Spleen (tissue), 11 donors: ENCODE data around the gene SHC3. TPM values are rescaled to one million over a fixed set of nuclear protein-coding genes. Genes with fewer than 3 reads are reported as not detected.

Experiments used
- DNase-seq: peaks from one replicate; pipeline ENCODE4 v3.0.0-alpha.2; 2020
- H3K27ac ChIP-seq, 8 donors: fragments of 200-600 bp; sonication (generic) in 7 of 8; 1 replicate in 4 of 8; 2 replicates in 4 of 8; pipeline versions ENCODE4 v1.5.0 to v1.8.0; 2016 to 2021; ENCODE audit warnings: inconsistent platforms in 4 of 8, mild to moderate bottlenecking in 4 of 8, moderate library complexity in 1 of 8
- H3K27me3 ChIP-seq, 7 donors: fragments of 200-600 bp; sonication (generic) in 6 of 7; replicated peaks in 1 of 7; 1 replicate in 4 of 7; 2 replicates in 3 of 7; pipeline versions ENCODE4 v1.5.0 to v1.8.0; 2016 to 2021; ENCODE audit warnings: inconsistent platforms in 3 of 7, mild to moderate bottlenecking in 1 of 7
- H3K36me3 ChIP-seq, 6 donors: fragments of 200-600 bp; sonication (generic) in 5 of 6; 1 replicate in 4 of 6; 2 replicates in 2 of 6; pipeline versions ENCODE4 v1.5.0 to v1.8.0; 2016 to 2021; ENCODE audit warnings: inconsistent platforms in 2 of 6
- H3K4me1 ChIP-seq, 6 donors: fragments of 200-600 bp; sonication (generic) in 5 of 6; 1 replicate in 3 of 6; 2 replicates in 3 of 6; pipeline versions ENCODE4 v1.5.0 to v1.8.0; 2016 to 2021; ENCODE audit warnings: inconsistent platforms in 3 of 6
- H3K4me3 ChIP-seq, 8 donors: fragments of 200-600 bp; sonication (generic) in 7 of 8; 1 replicate in 4 of 8; 2 replicates in 4 of 8; pipeline versions ENCODE4 v1.5.0 to v1.8.0; 2016 to 2021; ENCODE audit warnings: inconsistent platforms in 4 of 8, mild to moderate bottlenecking in 4 of 8, moderate library complexity in 2 of 8
- H3K9me3 ChIP-seq, 8 donors: fragments of 200-600 bp; sonication (generic) in 7 of 8; 1 replicate in 4 of 8; 2 replicates in 4 of 8; pipeline versions ENCODE4 v1.5.0 to v1.8.0; 2016 to 2021; ENCODE audit warnings: inconsistent platforms in 4 of 8
- POLR2A ChIP-seq, 3 donors: fragments of 450-650 bp; IDR thresholded peaks; one replicate each; pipeline ENCODE4 v1.5.1; 2017; ENCODE audit warnings: antibody characterized with exemption in 3 of 3, mild to moderate bottlenecking in 1 of 3
- POLR2AphosphoS5 ChIP-seq, 3 donors: sonication (generic); formaldehyde crosslinking; IDR thresholded peaks; one replicate each; pipeline ENCODE4 v1.5.1; 2017; ENCODE audit warnings: antibody characterized with exemption in 3 of 3
- WGBS, 5 donors: extraction: QIAGEN DNeasy Blood & Tissue Kit in 3 of 5; methylation state at CpG; one replicate each; pipeline versions ENCODE4 v1.1.5 to v1.1.7; 2013 to 2018; 5-methylcytosine and 5-hydroxymethylcytosine counted together
- intact Hi-C: fragments of 100-400 bp; cut with DNase I; formaldehyde crosslinking; loops from one replicate; pipeline ENCODE4 v1.15.0; 2023; ENCODE audit warnings: low total_unique reads
- polyA plus RNA-seq, 3 donors: library from polyadenylated mRNA; stranded (reverse); fragments of 200-250 nt; gene quantifications; one replicate each; pipeline ENCODE4 v1.2.1, GENCODE V29; 2013
- total RNA-seq, 7 donors: library from RNA; depleted of rRNA in 3 of 7; stranded (reverse); fragments of >200 nt in 3 of 7; fragmentation: NEBNext Ultra II Directional in 4 of 7; extraction: Animal tissue kit (Norgen Biotek cat#: 25700) in 4 of 7; gene quantifications; one replicate each; pipeline versions ENCODE4 v1.1.0 to v1.2.1, GENCODE V29; 2016 to 2021
- TF ChIP-seq, protein P1 (sequence below), 11 experiments: fragments of 200-600 bp in 7 of 11; fragments of 450-650 bp in 4 of 11; sonication (generic) in 4 of 11; IDR thresholded peaks in 8 of 11; conservative IDR thresholded peaks in 3 of 11; 1 replicate in 7 of 11; 2 replicates in 4 of 11; pipeline versions ENCODE4 v1.4.0 to v1.8.0; 2016 to 2021; ENCODE audit warnings: antibody characterized with exemption in 11 of 11, inconsistent platforms in 4 of 11, mild to moderate bottlenecking in 1 of 11
- donor health status: healthy with polysubstance abuse.
- donor health status: DM: no; HTN: no; CAD: no; lungs with moderate emphysema.
- donor health status: DM: no; HTN: no; CAD: no.
- donor health status: Bipolar disorder and iron deficiency.
- donor health status: healthy.
- donor health status: DM: no; HTN: no; CAD: no.
- donor health status: DM: yes; HTN: yes; CAD: no.

Gene SHC3
- total and polyA plus RNA-seq, 10 donors: 0.03 to 0.70 (median 0.07) TPM; not detected in 1

- no peak overlapping the region for H3K4me3 ChIP-seq
- WGBS, 5 donors: 81 to 95% (median 91%) methylated on average over 1 of the region's 1 CpG
- TF ChIP-seq POLR2A (IDR thresholded peaks at IDR 0.05): no peak
- TF ChIP-seq, protein P1, sequence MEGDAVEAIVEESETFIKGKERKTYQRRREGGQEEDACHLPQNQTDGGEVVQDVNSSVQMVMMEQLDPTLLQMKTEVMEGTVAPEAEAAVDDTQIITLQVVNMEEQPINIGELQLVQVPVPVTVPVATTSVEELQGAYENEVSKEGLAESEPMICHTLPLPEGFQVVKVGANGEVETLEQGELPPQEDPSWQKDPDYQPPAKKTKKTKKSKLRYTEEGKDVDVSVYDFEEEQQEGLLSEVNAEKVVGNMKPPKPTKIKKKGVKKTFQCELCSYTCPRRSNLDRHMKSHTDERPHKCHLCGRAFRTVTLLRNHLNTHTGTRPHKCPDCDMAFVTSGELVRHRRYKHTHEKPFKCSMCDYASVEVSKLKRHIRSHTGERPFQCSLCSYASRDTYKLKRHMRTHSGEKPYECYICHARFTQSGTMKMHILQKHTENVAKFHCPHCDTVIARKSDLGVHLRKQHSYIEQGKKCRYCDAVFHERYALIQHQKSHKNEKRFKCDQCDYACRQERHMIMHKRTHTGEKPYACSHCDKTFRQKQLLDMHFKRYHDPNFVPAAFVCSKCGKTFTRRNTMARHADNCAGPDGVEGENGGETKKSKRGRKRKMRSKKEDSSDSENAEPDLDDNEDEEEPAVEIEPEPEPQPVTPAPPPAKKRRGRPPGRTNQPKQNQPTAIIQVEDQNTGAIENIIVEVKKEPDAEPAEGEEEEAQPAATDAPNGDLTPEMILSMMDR (IDR thresholded peaks at IDR 0.05 in 8 of 11, conservative IDR thresholded peaks at IDR 0.05 in 3 of 11): no peak
- TF ChIP-seq POLR2AphosphoS5 (IDR thresholded peaks at IDR 0.05): no peak
These were observed 197.8 kb downstream of the SHC3 start for GRCh38 chr9:88980740-88981203.

DNA sequence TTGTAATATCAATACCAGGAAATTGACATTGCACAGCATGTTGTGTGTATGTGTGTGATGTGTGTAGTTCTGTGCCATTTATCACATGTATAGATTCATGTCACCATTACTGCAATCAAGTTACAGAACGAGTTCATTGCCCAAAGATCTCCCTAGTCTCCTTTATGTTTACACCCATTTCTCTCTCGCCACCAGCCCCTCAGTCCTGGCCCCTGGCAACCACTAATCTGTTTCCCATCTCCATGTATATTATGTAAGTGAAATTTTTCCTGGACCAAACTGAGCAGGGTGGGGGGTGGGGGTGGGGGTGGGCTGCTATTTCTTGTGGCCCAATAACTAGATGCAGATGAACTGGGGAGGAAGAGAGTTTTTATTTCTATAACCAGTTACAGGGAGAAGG is 198.8 kb downstream of the SHC3 start:
- WGBS, 5 donors: 83 to 93% (median 88%) methylated on average over 2 of the region's 2 CpGs

More at GRCh38 chr9:88980740-88981203, 197.8 kb downstream of the SHC3 start:
- intact Hi-C loops: loop anchor here (10.0 kb wide), 1 partner anchor 96 kb away; no protein-coding TSS in a partner anchor
- Histone ChIP-seq H3K4me1 (no peaks in the 10 kb centered on the region), H3K9me3 (peaks cover 0 to 13% (median 0%) of the 10 kb centered on the region in 8 donors), H3K27me3 (peaks cover 0 to 19% (median 0%) of the 10 kb centered on the region in 7 donors), H3K36me3 (no peaks in the 10 kb centered on the region), H3K27ac (no peak overlapping the region)
- DNase-seq: no peak

GRCh38 chr9:88979021-88979420 is 199.6 kb downstream of the SHC3 start:
- no peak for DNase-seq
- TF ChIP-seq POLR2AphosphoS5 (IDR thresholded peaks at IDR 0.05): no peak
- TF ChIP-seq, protein P1 (IDR thresholded peaks at IDR 0.05 in 8 of 11, conservative IDR thresholded peaks at IDR 0.05 in 3 of 11): no peak
- no peak for TF ChIP-seq POLR2A (IDR thresholded peaks at IDR 0.05)
- no peak overlapping the region for H3K4me3 ChIP-seq
- H3K9me3 ChIP-seq: peaks cover 0 to 13% (median 0%) of the 10 kb centered on the region in 8 donors
- H3K4me1 ChIP-seq: no peaks in the 10 kb centered on the region
- H3K27me3 ChIP-seq: peaks cover 0 to 7% (median 0%) of the 10 kb centered on the region in 7 donors
- no peaks in the 10 kb centered on the region for H3K36me3 ChIP-seq
- intact Hi-C loops: no loop called here
- 61 to 87% (median 80%) methylated on average over 2 of the region's 2 CpGs for WGBS, 5 donors
- H3K27ac ChIP-seq: no peak overlapping the region

More for the DNA sequence above, 198.8 kb downstream of the SHC3 start:
- no peaks in the 10 kb centered on the region for H3K4me1 ChIP-seq
- H3K27ac ChIP-seq: no peak overlapping the region
- peaks cover 0 to 13% (median 0%) of the 10 kb centered on the region in 8 donors for H3K9me3 ChIP-seq
- no peak for TF ChIP-seq POLR2A (IDR thresholded peaks at IDR 0.05)
- no peak for TF ChIP-seq POLR2AphosphoS5 (IDR thresholded peaks at IDR 0.05)
- TF ChIP-seq, protein P1 (IDR thresholded peaks at IDR 0.05 in 8 of 11, conservative IDR thresholded peaks at IDR 0.05 in 3 of 11): no peak
- peaks cover 0 to 12% (median 0%) of the 10 kb centered on the region in 7 donors for H3K27me3 ChIP-seq
- no peak overlapping the region for H3K4me3 ChIP-seq
- H3K36me3 ChIP-seq: no peaks in the 10 kb centered on the region
- DNase-seq: no peak
- intact Hi-C loops: loop anchor here (10.0 kb wide), 1 partner anchor 95 kb away; no protein-coding TSS in a partner anchor

DNA sequence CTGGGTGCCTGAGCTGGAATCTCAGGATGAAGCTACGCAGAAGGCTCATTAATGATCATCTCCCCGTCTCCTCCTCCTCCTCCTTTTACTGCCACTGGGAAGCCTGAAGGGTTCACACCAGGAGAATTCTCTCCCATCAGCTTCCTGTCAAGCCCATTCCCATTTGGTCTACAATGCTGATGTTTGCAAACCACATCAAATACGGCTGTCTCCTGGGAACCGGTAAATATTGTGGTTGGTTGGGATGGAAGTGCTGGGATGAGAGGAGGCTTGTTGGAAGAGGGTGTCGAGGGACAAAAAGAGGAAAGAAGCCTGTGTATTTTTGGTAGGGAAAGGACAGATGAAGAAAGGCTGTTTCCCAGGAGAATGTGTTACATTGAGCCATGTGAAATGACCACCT is 200.6 kb downstream of the SHC3 start:
- no peak overlapping the region for H3K27ac ChIP-seq
- TF ChIP-seq POLR2AphosphoS5 (IDR thresholded peaks at IDR 0.05): no peak
- TF ChIP-seq POLR2A (IDR thresholded peaks at IDR 0.05): no peak
- TF ChIP-seq, protein P1 (IDR thresholded peaks at IDR 0.05 in 8 of 11, conservative IDR thresholded peaks at IDR 0.05 in 3 of 11): no peak
- no peak overlapping the region for H3K4me3 ChIP-seq
- peaks cover 0 to 5% (median 0%) of the 10 kb centered on the region in 7 donors for H3K27me3 ChIP-seq
- DNase-seq: no peak
- peaks cover 0 to 13% (median 0%) of the 10 kb centered on the region in 8 donors for H3K9me3 ChIP-seq
- no peaks in the 10 kb centered on the region for H3K36me3 ChIP-seq
- intact Hi-C loops: no loop called here
- WGBS, 5 donors: 69 to 77% (median 73%) methylated on average over 5 of the region's 5 CpGs
- H3K4me1 ChIP-seq: no peaks in the 10 kb centered on the region
